GM06990 (cell line): ENCODE results near the gene STAM.

Source experiments
- DNase-seq: peaks from one replicate; pipeline ENCODE4 v3.0.0-alpha.2; 2011; ENCODE audit not compliant: insufficient read length; ENCODE audit errors: extremely low read depth
- H3K27me3 ChIP-seq: replicated peaks from 2 replicates; pipeline ENCODE4 v1.6.0; 2011; ENCODE audit warnings: low read length; ENCODE audit not compliant: control insufficient read depth, insufficient read depth
- H3K36me3 ChIP-seq: 2 replicates; pipeline ENCODE4 v1.5.1; 2011; ENCODE audit warnings: low read length; ENCODE audit not compliant: control insufficient read depth, insufficient read depth
- H3K4me3 ChIP-seq: replicated peaks from 2 replicates; pipeline ENCODE4 v1.5.1; 2011; ENCODE audit warnings: low read depth, mild to moderate bottlenecking, control low read depth, low read length
- CTCF ChIP-seq: IDR thresholded peaks from 2 replicates; pipeline ENCODE4 v1.5.1; 2011; ENCODE audit warnings: low read length, control low read depth, mild to moderate bottlenecking, inconsistent platforms; ENCODE audit not compliant: insufficient read depth, poor library complexity, severe bottlenecking

The STAM gene

GRCh38 chr10:17660921-17661320 lies 17.0 kb downstream of the STAM start:
- Histone ChIP-seq H3K27me3 (no peaks in the 10 kb centered on the region), H3K4me3 (no peak overlapping the region), H3K36me3 (no peaks in the 10 kb centered on the region; the same call in none of the 2 replicates)
- no peak for DNase-seq
- TF ChIP-seq CTCF = no peak

- no peaks in the 10 kb centered on the region for H3K27me3 ChIP-seq
- H3K4me3 ChIP-seq = no peak overlapping the region
- no peak for DNase-seq
- no peak for TF ChIP-seq CTCF
- no peaks in the 10 kb centered on the region; the same call in none of the 2 replicates for H3K36me3 ChIP-seq
Measured at GRCh38 chr10:17661510-17661909, 17.6 kb downstream of the STAM start.

- Histone ChIP-seq H3K36me3 (no peaks in the 10 kb centered on the region; the same call in none of the 2 replicates), H3K27me3 (no peaks in the 10 kb centered on the region), H3K4me3 (no peak overlapping the region)
- no peak for TF ChIP-seq CTCF
- DNase-seq = no peak
Measured at GRCh38 chr10:17662193-17663138, 18.5 kb downstream of the STAM start.

GRCh38 chr10:17663450-17663849 lies 19.5 kb downstream of the STAM start:
- DNase-seq = no peak
- no peaks in the 10 kb centered on the region; the same call in none of the 2 replicates for H3K36me3 ChIP-seq
- TF ChIP-seq CTCF = no peak
- H3K27me3 ChIP-seq = no peaks in the 10 kb centered on the region
- H3K4me3 ChIP-seq = no peak overlapping the region

- Histone ChIP-seq H3K27me3 (no peaks in the 10 kb centered on the region), H3K36me3 (no peaks in the 10 kb centered on the region; the same call in none of the 2 replicates), H3K4me3 (no peak overlapping the region)
- DNase-seq = no peak
- TF ChIP-seq CTCF = no peak
Measured at GRCh38 chr10:17665747-17666146, 21.8 kb downstream of the STAM start.
